Gastrocnemius medialis (tissue), 4 donors: Measurements from ENCODE around the gene ENTPD1.

ENCODE experiments used
- CTCF ChIP-seq, 5 experiments: fragments of 450-650 bp in 3 of 5; fragments of 200-600 bp in 2 of 5; sonication (generic) in 2 of 5; IDR thresholded peaks in 4 of 5; conservative IDR thresholded peaks in 1 of 5; 1 replicate in 4 of 5; 2 replicates in 1 of 5; pipeline ENCODE4 v1.5.1; 2016 to 2019; ENCODE audit warnings: antibody characterized with exemption in 5 of 5, mild to moderate bottlenecking in 3 of 5, moderate library complexity in 3 of 5
- POLR2A ChIP-seq, 2 donors: fragments of 450-650 bp; IDR thresholded peaks; one replicate each; pipeline ENCODE4 v1.6.1; 2017; ENCODE audit warnings: antibody characterized with exemption in 2 of 2, mild to moderate bottlenecking in 2 of 2, moderate library complexity in 2 of 2

- TF ChIP-seq POLR2A (IDR thresholded peaks at IDR 0.05): no peak
- TF ChIP-seq CTCF (IDR thresholded peaks at IDR 0.05 in 4 of 5, conservative IDR thresholded peaks at IDR 0.05 in 1 of 5): no peak
These were observed 79.9 kb downstream of the ENTPD1 start for GRCh38 chr10:95835911-95836310.
